ENCODE measurements around the gene INF2. TPM values are rescaled to one million over a fixed set of nuclear protein-coding genes. Genes with fewer than 3 reads are reported as not detected.
A peak's percentile ranks its signal among the peaks of the same experiment; 100 is the strongest.

INF2 gene
- total RNA-seq, 2 donors from 2014 or later: 21.9 to 43.5 TPM

DNA sequence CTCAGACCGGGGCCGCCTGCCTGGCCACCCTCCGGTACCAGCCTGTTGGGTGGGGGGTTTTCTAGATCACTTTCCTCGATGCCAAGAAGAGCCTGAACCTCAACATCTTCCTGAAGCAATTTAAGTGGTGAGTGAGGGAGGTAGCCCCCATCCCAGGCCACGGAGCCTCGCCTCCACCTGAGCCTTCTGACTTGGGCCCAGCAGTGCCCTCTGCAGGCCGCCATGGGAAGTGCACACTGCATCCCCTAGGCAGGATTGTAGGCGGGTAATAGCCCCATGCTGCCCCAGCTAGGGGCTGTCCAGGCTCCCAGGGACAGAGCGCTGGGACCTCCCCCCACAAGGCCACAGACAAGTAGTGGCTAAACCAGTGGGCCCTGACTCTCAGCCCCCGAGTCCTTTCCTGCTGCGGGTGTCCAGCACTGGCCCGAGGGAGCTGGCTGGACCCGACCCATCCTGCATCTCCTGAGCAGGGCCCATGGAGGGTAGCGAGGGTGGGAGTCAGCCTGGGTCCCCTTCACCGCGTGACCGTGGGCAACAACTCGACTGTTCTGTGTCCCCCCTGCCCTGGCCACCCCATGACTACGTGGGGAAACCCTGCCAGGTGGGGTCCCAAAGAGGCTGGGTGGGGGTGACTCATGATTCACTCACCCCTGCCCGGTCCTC lies 19.3 kb downstream of the INF2 start:
- no peak for DNase-seq (ENCODE audit: low spot score)

GRCh38 chr14:104709387-104710039 lies 20.1 kb downstream of the INF2 start:
- peaks cover 0 to 26% of the 10 kb centered on the region in 2 donors for H3K4me1 ChIP-seq
- peaks cover 43% of the 10 kb centered on the region for H3K36me3 ChIP-seq
- no peak for TF ChIP-seq CTCF (IDR thresholded peaks at IDR 0.05)
- H3K4me3 ChIP-seq: no peak overlapping the region
- DNase-seq (ENCODE audit: low spot score): no peak
- H3K9me3 ChIP-seq: no peaks in the 10 kb centered on the region
- peak overlapping the region in 1 of 2 donors; percentile 24 for H3K27ac ChIP-seq
- no peaks in the 10 kb centered on the region for H3K27me3 ChIP-seq

More for the DNA sequence above, 19.3 kb downstream of the INF2 start:
- Histone ChIP-seq H3K4me1 (peaks cover 0 to 26% of the 10 kb centered on the region in 2 donors), H3K9me3 (no peaks in the 10 kb centered on the region), H3K27ac (peak overlapping the region in 1 of 2 donors; percentile 24), H3K4me3 (no peak overlapping the region), H3K36me3 (peaks cover 42% of the 10 kb centered on the region), H3K27me3 (no peaks in the 10 kb centered on the region)
- TF ChIP-seq CTCF (IDR thresholded peaks at IDR 0.05): peak; percentile 98

DNA sequence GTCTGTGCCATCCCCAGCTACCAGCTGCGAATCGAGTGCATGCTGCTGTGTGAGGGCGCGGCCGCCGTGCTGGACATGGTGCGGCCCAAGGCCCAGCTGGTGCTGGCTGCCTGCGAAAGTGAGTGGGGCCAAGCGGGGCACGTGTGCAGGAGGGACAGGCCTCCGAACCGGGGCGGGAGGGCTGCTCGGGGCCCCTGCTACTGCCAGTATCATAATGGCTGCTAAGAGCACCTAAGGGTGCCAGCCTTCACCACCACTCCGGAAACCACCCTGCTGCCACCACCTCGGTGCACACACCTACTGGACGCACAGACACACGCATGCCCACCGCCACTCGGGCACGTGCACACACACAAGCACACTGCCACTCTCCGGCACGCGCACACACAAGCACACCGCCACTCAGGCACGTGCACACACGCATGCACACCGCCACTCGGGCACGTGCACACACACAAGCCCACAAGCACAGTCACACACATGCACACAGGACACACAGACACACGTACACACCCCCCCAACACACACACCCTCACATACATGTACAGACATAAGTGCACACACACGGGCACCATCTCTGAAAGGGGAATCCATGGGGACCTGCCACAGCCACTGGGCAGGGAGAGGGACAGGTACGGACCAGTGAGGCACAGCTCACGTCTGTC lies 20.8 kb downstream of the INF2 start:
- H3K36me3 ChIP-seq: peaks cover 50% of the 10 kb centered on the region
- no peak for TF ChIP-seq CTCF (IDR thresholded peaks at IDR 0.05)
- H3K9me3 ChIP-seq: no peaks in the 10 kb centered on the region
- no peaks in the 10 kb centered on the region for H3K27me3 ChIP-seq
- no peak for DNase-seq (ENCODE audit: low spot score)
- H3K4me3 ChIP-seq: no peak overlapping the region
- H3K4me1 ChIP-seq: peaks cover 0 to 26% of the 10 kb centered on the region in 2 donors
- H3K27ac ChIP-seq: no peak overlapping the region

DNA sequence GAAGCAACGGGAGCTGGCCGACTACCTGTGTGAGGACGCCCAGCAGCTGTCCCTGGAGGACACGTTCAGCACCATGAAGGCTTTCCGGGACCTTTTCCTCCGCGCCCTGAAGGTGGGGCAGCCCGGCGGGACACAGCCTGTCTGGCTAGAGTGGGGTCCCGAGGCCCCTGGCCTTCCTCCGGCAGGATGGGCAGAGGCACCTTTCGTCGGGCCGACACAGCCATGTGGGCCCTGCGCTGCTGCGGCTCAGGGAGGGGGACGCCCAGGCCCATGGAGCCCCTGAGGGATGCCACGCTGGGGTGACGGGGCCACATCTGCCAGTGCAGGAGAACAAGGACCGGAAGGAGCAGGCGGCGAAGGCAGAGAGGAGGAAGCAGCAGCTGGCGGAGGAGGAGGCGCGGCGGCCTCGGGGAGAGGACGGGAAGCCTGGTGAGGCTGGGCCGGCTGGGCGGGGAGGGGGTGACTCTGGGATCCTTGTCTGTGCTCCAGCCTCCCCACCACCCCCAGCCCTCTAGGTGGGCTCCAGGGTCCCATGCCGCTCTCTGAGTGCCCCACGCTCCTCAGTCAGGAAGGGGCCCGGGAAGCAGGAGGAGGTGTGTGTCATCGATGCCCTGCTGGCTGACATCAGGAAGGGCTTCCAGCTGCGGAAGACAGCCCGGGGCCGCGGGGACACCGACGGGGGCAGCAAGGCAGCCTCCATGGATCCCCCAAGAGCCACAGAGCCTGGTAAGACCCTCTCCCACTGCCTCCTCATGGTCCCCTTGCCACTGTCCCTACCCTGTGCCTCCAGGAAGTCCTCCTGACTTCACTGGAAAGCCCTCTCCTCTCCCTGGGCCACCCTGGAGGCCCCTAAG lies 23.7 kb downstream of the INF2 start:
- H3K27ac ChIP-seq: no peak overlapping the region
- H3K27me3 ChIP-seq: no peaks in the 10 kb centered on the region
- no peak overlapping the region for H3K4me3 ChIP-seq
- peaks cover 59% of the 10 kb centered on the region for H3K36me3 ChIP-seq
- no peak for DNase-seq (ENCODE audit: low spot score)
- H3K9me3 ChIP-seq: no peaks in the 10 kb centered on the region
- peaks cover 0 to 31% of the 10 kb centered on the region in 2 donors for H3K4me1 ChIP-seq
- TF ChIP-seq CTCF (IDR thresholded peaks at IDR 0.05): no peak

- peaks cover 62% of the 10 kb centered on the region for H3K36me3 ChIP-seq
These were observed 24.6 kb downstream of the INF2 start for GRCh38 chr14:104714066-104714465.

More at GRCh38 chr14:104714066-104714465, 24.6 kb downstream of the INF2 start:
- DNase-seq (ENCODE audit: low spot score): no peak
- no peak overlapping the region for H3K27ac ChIP-seq
- H3K27me3 ChIP-seq: no peaks in the 10 kb centered on the region
- no peak for TF ChIP-seq CTCF (IDR thresholded peaks at IDR 0.05)
- peaks cover 0 to 31% of the 10 kb centered on the region in 2 donors for H3K4me1 ChIP-seq
- H3K4me3 ChIP-seq: no peak overlapping the region
- no peaks in the 10 kb centered on the region for H3K9me3 ChIP-seq
